GM20431 (cell line): ENCODE results near the gene AQP1.

Experiments
- in situ Hi-C: fragments of 300-500 bp; cut with MseI, MboI; formaldehyde crosslinking; loops from one replicate; pipeline ENCODE4 v1.15.0; 2020; ENCODE audit warnings: low sequenced_read_pairs; ENCODE audit not compliant: unreplicated experiment

AQP1 gene

DNA sequence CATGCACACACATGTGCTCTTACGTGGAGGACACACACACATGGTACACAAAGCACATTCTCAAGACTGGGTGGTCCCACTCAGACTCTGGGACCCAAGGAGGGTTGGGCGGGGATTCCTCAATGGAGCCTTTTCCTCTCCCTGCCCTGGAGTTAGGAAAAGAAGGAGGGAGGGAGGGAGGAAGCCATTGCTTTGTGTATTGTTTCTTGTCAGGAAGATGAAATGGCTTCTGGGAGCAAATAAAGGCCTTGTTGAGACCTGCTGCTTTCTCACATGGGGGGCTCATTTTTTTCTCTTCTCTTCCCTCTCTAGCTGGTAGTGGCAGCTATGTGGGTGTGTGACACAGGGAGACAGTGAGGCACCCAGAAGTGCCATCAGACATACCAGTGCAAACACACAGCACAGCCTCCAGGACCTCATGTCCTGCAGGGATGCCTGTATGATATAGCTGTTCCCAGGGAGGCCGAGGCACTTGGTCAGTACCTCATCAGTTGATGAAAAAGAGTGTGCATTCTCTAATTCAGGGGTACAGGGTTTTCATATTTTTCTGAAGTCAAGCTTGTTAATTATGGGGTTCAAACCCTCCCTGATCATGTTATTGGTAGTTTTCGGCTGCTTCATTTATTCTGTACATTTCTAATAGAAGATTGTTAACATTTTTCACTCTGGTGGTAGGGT is 5.7 kb downstream of the AQP1 start:
- in situ Hi-C loops, result no loop called here

DNA sequence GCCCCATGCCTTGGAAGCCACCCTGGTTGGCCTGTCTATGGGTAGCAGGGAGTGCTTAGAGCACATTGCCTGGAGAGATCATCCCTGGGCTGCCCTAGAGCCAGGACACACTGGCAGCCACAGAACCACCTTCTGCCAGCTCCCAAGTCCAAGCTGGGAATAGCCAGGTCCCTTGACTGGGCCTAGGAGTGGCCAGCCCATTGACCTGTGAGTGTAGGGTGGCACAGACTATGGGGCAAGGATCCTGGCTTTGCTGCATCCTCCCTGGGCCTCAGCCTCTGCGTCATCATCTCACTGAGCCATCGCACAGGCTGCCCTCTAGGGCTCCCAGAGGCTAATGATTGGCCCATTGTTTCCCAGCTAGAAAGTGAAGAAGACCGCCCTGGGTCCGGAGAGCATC is 7.0 kb downstream of the AQP1 start:
- in situ Hi-C loops, result no loop called here

GRCh38 chr7:30920021-30920583 is 8.4 kb downstream of the AQP1 start:
- in situ Hi-C loops, result no loop called here

DNA sequence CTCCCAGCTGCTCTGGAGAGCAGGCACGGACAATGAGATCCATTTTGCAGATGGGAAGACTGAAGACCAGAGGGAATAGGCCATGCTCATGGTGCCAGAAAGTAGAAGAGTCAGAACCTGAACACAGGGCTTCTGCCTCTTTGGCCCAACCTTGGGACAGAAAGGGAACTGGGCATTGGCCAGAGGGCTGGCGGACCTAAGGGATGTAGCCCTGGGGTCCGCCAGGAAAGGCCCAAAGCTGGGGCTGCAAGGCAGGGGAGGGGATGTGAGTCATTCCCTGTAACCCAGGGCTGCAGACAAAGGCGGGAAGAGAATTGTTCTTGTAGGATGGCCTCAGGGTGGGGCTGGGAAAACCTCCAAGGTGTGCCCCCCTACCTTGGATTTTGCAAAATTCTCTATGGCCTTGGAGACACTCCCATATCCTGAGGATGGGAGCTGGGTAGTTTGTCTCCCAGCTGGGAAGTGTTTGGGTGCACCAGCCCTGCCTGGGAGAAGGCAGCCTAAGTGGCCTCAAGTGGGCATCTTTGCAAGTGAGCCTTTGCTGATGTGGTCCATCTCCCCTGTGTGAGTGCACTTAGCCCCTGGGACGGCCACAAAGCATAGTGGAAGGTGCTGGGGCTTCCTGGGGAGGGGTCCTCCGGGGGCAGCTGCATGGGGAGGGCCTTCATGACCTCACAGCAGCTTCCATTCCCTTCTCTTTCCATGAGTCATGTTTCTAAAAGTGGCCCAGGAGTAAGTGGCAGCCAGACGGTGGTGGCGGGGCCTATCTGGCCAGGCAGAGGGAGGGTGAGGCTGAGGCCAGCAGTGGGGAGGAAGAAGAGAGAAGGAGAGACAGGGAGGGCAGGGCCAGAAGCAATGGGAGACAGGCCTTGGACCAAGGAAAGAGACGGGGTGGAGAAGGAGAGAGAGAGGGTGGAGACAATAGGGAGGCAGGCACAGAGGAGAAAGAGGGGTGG is 9.2 kb downstream of the AQP1 start:
- in situ Hi-C loops, result no loop called here

DNA sequence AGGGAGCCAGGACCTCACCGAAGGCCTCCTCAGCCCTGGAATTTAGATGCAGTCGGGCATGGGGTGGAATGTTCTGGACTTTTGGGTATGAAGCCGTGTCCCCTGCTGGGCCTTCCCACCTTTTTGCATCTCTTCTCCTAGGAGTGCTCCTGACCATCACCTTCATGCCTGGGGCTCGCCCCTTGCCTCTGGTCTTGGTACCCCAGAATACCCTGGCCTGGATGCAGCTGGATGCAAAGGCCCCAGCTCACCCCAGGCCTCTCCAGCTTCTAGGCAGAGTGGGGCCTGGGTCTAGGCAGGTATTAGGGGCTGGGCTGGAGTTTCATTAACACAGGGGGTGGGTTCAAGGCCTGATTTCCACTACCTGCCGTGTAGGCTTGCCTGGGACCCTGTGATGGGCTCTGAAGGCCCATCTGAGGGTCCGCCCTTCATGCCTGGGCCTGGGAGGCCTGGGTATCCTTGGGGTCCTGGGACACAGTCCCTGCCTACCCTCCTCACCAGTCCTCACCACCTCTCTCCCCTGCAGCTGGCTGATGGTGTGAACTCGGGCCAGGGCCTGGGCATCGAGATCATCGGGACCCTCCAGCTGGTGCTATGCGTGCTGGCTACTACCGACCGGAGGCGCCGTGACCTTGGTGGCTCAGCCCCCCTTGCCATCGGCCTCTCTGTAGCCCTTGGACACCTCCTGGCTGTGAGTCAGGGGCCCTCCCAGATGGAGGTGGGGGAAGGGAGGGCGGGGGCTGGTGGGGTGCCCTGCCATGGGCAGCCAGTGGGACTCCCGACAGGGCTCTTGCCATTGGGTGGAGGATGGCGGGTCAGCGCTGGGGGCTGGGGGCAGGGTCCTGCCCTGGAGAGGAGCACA is 10.1 kb downstream of the AQP1 start:
- in situ Hi-C loops, result no loop called here

DNA sequence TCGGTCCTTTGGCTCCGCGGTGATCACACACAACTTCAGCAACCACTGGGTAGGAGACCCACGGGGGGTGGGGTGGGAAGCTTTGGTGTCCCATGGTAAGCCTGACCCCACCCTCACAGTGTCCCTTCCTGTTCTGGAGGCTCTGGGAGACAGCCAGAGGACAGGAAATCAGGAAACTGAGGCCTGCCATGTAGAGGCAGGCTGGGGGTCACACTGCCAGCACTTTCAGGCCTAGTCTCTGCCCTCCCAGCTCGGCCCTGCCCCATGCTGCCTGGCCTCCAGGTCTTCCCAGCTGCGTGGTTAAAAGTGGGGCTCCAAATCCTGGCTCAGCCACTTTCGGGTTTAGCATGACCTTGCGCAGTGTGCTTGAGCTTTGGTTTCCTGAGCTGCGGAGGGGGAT is 10.9 kb downstream of the AQP1 start:
- in situ Hi-C loops, result no loop called here

GRCh38 chr7:30923009-30923773 is 11.5 kb downstream of the AQP1 start:
- in situ Hi-C loops, result no loop called here

- in situ Hi-C loops, result no loop called here
Measured at GRCh38 chr7:30923774-30924413, 12.2 kb downstream of the AQP1 start.

DNA sequence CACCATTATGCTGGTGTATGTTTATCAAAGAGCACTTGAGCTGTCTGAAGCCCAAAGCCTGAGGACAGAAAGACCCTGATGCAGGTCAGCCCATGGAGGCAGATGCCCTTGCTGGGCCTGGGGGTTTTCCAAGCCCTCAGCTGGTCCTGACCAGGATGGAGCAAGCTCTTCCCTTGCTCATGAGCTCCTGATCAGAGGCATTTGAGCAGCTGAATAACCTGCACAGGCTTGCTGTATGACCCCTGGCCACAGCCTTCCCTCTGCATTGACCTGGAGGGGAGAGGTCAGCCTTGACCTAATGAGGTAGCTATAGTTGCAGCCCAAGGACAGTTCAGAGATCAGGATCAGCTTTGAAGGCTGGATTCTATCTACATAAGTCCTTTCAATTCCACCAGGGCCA is 13.0 kb downstream of the AQP1 start:
- in situ Hi-C loops, result no loop called here

DNA sequence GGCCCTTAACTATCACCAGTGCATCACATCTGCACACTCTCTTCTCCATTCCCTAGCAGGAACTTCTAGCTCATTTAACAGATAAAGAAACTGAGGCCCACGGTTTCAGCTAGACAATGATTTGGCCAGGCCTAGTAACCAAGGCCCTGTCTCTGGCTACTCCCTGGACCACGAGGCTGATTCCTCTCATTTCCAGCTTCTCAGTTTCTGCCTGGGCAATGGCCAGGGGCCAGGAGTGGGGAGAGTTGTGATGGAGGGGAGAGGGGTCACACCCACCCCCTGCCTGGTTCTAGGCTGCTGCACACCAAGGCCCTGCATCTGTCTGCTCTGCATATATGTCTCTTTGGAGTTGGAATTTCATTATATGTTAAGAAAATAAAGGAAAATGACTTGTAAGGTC is 13.5 kb downstream of the AQP1 start:
- in situ Hi-C loops, result no loop called here

DNA sequence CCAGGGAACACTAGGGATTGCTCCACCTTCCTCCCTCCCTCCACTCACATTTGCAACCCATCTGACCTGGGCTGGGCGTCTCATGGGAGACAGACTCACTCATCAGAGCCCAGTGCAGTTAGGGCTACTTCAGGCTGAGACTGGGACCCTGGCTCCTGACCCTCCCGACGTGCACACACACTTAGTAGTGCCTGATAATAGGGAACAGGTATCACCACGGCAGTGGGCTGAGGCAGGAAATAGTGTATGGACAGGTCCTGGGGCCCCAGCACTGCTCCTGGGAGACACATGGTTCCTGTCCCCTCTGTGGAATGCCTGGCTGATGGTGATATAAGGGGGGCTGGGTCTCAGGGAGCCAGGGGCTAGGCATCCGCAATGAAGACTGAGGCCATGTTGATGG is 14.3 kb downstream of the AQP1 start:
- in situ Hi-C loops, result no loop called here

GRCh38 chr7:30926313-30926712 is 14.7 kb downstream of the AQP1 start:
- in situ Hi-C loops, result no loop called here

DNA sequence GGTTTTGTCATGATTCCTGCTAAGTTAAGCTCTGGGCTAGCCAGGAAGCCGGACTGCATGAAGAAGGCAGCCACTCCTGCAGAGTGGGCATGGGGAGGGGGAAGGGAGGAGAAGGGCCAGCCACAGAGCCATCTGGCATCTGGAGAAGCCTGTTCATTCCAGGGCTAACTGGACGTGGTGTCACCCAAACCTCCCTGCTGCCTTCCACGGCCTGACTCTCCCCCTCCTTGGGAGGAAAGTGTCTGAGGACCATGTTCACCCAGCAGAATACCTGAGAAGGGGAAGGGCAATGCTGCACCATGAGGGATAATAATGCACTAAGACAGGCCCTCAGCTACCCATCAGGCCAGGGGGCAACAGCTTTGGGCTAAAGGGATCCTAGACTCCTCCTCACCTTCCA is 15.4 kb downstream of the AQP1 start:
- in situ Hi-C loops, result no loop called here

DNA sequence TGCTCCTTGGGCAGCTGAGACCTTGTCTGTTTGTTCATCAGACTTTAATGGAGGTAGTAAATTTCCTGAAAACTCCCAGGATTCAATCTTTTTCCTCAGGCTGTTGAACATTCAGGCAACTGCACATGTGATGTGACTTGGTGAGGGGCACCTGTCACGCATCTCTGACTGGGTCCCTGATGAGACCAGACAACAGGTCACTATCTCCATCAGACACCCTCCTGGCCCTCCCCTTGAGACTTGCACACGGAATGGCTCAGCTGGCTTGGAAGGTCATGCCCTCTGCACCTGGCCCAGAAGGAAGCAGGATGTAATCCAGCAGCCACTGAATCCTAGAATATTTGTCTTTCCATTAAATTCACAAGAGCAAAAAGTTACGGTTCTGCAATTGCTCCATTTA is 15.9 kb downstream of the AQP1 start:
- in situ Hi-C loops, result no loop called here

DNA sequence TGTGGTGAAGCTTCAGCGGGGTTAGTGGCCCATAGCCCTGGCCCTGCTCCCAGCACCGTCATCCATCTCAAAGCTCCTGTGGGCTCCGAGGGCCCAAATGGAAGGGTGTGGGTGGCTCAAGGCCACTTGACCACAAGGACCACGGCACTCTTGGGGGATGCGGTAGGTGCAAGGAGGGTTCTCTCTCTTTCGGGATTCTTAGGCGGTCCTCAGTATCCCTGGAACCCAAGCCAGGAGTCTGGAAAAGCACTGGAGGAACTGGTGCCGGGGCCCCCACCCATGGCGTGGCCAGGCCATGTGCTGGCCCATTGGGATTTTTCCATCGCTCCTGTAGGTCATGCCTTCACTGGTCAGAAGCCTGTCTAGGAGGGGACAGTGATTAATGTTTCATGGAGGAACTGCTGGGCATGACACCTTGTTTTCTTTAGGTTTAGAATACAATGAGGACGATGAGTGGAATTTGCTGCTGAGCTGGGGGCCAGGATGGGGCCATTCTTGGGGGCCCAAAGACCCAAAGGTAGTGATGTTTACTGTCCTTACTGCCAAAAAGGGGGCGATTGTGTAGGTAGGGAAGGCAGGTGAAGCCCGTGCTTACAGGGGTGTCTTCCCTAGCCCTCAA is 16.7 kb downstream of the AQP1 start:
- in situ Hi-C loops, result no loop called here

DNA sequence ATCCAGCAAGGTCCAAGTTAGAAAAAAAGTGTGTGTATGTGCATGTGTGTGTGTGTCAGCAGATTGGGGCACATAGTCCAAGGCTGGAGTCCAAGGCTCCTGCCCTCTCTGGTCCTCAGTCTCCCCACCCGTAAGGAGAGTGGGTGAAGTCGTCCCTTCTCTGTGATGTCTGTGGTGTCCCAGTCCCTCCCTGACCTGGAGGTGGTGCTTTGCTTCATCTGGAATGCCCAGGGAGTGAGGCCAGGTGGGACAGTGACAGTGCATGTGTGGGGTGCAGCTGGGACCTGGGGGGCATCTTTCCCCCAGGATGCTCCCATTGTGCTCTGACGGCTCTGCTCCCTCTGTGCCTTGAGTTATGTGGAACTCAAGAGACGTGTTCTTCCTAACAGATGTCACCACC is 18.0 kb downstream of the AQP1 start:
- in situ Hi-C loops, result no loop called here

DNA sequence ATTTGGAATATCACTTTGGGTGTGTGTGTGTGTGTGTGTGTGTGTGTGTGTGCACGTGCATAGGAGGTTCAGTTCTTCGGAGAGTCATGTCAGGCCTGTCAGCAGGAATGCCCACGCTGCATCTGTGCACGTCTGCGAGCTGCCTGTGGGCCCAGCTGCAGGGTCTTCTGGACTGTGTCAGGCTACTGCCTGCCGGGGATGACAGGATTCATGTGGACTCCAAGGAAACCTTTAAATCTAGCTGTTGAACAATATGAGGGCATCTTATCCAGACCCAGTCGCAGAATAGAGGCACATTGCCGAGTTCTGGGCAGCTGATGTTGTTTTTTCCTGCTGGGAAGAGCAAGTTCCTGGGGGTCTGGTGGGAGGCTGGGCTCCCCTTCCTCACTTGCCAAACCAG is 19.0 kb downstream of the AQP1 start:
- in situ Hi-C loops, result no loop called here

GRCh38 chr7:30931161-30931928 is 19.7 kb downstream of the AQP1 start:
- in situ Hi-C loops, result no loop called here
